ENCODE measurements around the gene ELMO2.

The ELMO2 gene

DNA sequence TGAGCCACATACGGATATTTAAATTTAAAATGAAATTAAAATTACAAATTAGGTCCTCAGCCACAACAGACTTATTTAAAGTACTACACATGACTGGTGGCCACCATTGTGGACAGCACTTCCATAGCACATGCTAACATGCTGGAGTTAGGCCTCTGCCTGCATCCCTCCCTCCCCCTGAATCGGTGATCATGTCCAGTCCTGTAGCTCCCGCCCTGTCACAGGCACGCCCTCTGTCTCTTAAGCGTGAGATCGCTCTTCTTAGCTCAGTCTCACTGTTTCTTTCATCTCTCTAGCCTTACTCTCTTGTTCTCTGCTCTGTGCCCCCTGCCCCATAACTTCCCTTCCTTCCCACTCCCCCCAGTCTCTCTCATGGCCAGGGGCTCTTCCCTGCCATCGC, 28.9 kb downstream of the ELMO2 start:
- no peak for DNase-seq (ENCODE audit: low read depth, low spot score)
- no peaks in the 10 kb centered on the region for H3K4me1 ChIP-seq (ENCODE audit: insufficient read depth, insufficient read length)
- no peaks in the 10 kb centered on the region for H3K27me3 ChIP-seq (ENCODE audit: insufficient read depth, insufficient read length)
- H3K9ac ChIP-seq (ENCODE audit: insufficient read length, low read depth), result no peak overlapping the region
- TF ChIP-seq SUZ12 (IDR thresholded peaks at IDR 0.05; ENCODE audit: extremely low read depth, insufficient read depth, insufficient read length), result no peak
- no peak for TF ChIP-seq YY1 (IDR thresholded peaks at IDR 0.05; ENCODE audit: insufficient read depth, insufficient read length)
- no peak for TF ChIP-seq ZNF274 (IDR thresholded peaks at IDR 0.05; ENCODE audit: low read depth, low read length)
- no peak overlapping the region for H3K4me3 ChIP-seq (ENCODE audit: insufficient read length, low read depth)
- H3K9me3 ChIP-seq (ENCODE audit: insufficient read depth, low read length), result no peaks in the 10 kb centered on the region
- peaks cover 93% of the 10 kb centered on the region for H3K36me3 ChIP-seq (ENCODE audit: insufficient read depth, insufficient read length, low read length)

- no peaks in the 10 kb centered on the region for H3K9me3 ChIP-seq (ENCODE audit: insufficient read depth, low read length)
- TF ChIP-seq SUZ12 (IDR thresholded peaks at IDR 0.05; ENCODE audit: extremely low read depth, insufficient read depth, insufficient read length), result no peak
- TF ChIP-seq ZNF274 (IDR thresholded peaks at IDR 0.05; ENCODE audit: low read depth, low read length), result no peak
- no peak for TF ChIP-seq YY1 (IDR thresholded peaks at IDR 0.05; ENCODE audit: insufficient read depth, insufficient read length)
- H3K9ac ChIP-seq (ENCODE audit: insufficient read length, low read depth), result no peak overlapping the region
- H3K4me3 ChIP-seq (ENCODE audit: insufficient read length, low read depth), result no peak overlapping the region
- H3K4me1 ChIP-seq (ENCODE audit: insufficient read depth, insufficient read length), result no peaks in the 10 kb centered on the region
- DNase-seq (ENCODE audit: low read depth, low spot score), result no peak
- H3K36me3 ChIP-seq (ENCODE audit: insufficient read depth, insufficient read length, low read length), result peaks cover 95% of the 10 kb centered on the region
- H3K27me3 ChIP-seq (ENCODE audit: insufficient read depth, insufficient read length), result no peaks in the 10 kb centered on the region
Measured at GRCh38 chr20:46376196-46376785, 30.1 kb downstream of the ELMO2 start.

GRCh38 chr20:46375771-46376170, 30.6 kb downstream of the ELMO2 start:
- Histone ChIP-seq H3K4me3 (ENCODE audit: insufficient read length, low read depth) (no peak overlapping the region), H3K4me1 (ENCODE audit: insufficient read depth, insufficient read length) (no peaks in the 10 kb centered on the region), H3K9me3 (ENCODE audit: insufficient read depth, low read length) (no peaks in the 10 kb centered on the region), H3K36me3 (ENCODE audit: insufficient read depth, insufficient read length, low read length) (peaks cover 97% of the 10 kb centered on the region), H3K9ac (ENCODE audit: insufficient read length, low read depth) (no peak overlapping the region), H3K27me3 (ENCODE audit: insufficient read depth, insufficient read length) (no peaks in the 10 kb centered on the region)
- TF ChIP-seq YY1 (IDR thresholded peaks at IDR 0.05; ENCODE audit: insufficient read depth, insufficient read length) (no peak), SUZ12 (IDR thresholded peaks at IDR 0.05; ENCODE audit: extremely low read depth, insufficient read depth, insufficient read length) (no peak), ZNF274 (IDR thresholded peaks at IDR 0.05; ENCODE audit: low read depth, low read length) (no peak)
- DNase-seq (ENCODE audit: low read depth, low spot score), result no peak

DNA sequence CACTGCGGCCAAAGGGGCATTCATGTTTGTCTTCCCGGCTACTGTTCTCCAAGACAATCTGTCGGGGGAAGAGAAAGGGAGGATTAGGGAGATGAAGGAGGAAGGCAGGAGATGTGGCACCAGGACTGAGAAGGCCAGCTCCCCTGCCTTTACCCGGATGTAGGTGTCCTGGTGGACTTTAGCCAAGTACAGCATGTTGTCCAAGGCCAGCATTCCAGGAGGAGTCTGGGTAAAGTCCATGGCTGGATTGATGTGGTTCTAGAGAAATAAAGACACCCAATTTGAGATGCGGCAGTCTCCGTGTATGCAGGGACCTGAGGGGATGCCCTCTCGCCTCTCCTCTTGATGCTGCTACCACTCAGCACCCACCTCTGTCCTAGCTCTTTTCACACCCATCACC, 32.0 kb downstream of the ELMO2 start:
- no peak for DNase-seq (ENCODE audit: low read depth, low spot score)
- no peaks in the 10 kb centered on the region for H3K27me3 ChIP-seq (ENCODE audit: insufficient read depth, insufficient read length)
- peaks cover 94% of the 10 kb centered on the region for H3K36me3 ChIP-seq (ENCODE audit: insufficient read depth, insufficient read length, low read length)
- H3K9ac ChIP-seq (ENCODE audit: insufficient read length, low read depth), result no peak overlapping the region
- H3K4me1 ChIP-seq (ENCODE audit: insufficient read depth, insufficient read length), result no peaks in the 10 kb centered on the region
- no peak for TF ChIP-seq SUZ12 (IDR thresholded peaks at IDR 0.05; ENCODE audit: extremely low read depth, insufficient read depth, insufficient read length)
- no peak for TF ChIP-seq ZNF274 (IDR thresholded peaks at IDR 0.05; ENCODE audit: low read depth, low read length)
- TF ChIP-seq YY1 (IDR thresholded peaks at IDR 0.05; ENCODE audit: insufficient read depth, insufficient read length), result no peak
- H3K4me3 ChIP-seq (ENCODE audit: insufficient read length, low read depth), result no peak overlapping the region
- H3K9me3 ChIP-seq (ENCODE audit: insufficient read depth, low read length), result no peaks in the 10 kb centered on the region

GRCh38 chr20:46371656-46372055, 34.8 kb downstream of the ELMO2 start:
- Histone ChIP-seq H3K9ac (ENCODE audit: insufficient read length, low read depth) (no peak overlapping the region), H3K27me3 (ENCODE audit: insufficient read depth, insufficient read length) (no peaks in the 10 kb centered on the region), H3K4me3 (ENCODE audit: insufficient read length, low read depth) (no peak overlapping the region), H3K4me1 (ENCODE audit: insufficient read depth, insufficient read length) (no peaks in the 10 kb centered on the region), H3K9me3 (ENCODE audit: insufficient read depth, low read length) (no peaks in the 10 kb centered on the region), H3K36me3 (ENCODE audit: insufficient read depth, insufficient read length, low read length) (peaks cover 96% of the 10 kb centered on the region)
- TF ChIP-seq YY1 (IDR thresholded peaks at IDR 0.05; ENCODE audit: insufficient read depth, insufficient read length) (no peak), SUZ12 (IDR thresholded peaks at IDR 0.05; ENCODE audit: extremely low read depth, insufficient read depth, insufficient read length) (no peak), ZNF274 (IDR thresholded peaks at IDR 0.05; ENCODE audit: low read depth, low read length) (no peak)
- no peak for DNase-seq (ENCODE audit: low read depth, low spot score)

DNA sequence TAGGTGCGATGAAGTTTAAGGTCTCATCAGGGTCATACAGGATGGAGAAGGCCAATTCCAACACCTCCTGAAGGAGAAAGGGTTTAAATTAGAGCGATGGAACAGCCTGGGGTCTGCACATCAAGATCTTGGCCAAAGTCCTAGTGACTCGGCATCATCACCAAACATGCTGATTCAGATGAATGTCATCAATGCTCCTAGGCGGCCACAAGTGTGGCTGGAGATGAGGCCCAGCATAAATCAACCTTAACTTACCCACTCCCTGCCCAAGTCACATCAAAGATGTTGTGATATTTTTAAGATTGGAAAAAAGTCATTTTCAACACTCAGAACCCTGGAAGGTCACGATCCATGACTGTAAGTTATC, 37.5 kb downstream of the ELMO2 start:
- DNase-seq (ENCODE audit: low read depth, low spot score), result no peak
- Histone ChIP-seq H3K9ac (ENCODE audit: insufficient read length, low read depth) (no peak overlapping the region), H3K4me3 (ENCODE audit: insufficient read length, low read depth) (no peak overlapping the region), H3K27me3 (ENCODE audit: insufficient read depth, insufficient read length) (no peaks in the 10 kb centered on the region), H3K4me1 (ENCODE audit: insufficient read depth, insufficient read length) (no peaks in the 10 kb centered on the region), H3K36me3 (ENCODE audit: insufficient read depth, insufficient read length, low read length) (peaks cover 83% of the 10 kb centered on the region), H3K9me3 (ENCODE audit: insufficient read depth, low read length) (no peaks in the 10 kb centered on the region)
- no peak for TF ChIP-seq ZNF274 (IDR thresholded peaks at IDR 0.05; ENCODE audit: low read depth, low read length)
- no peak for TF ChIP-seq YY1 (IDR thresholded peaks at IDR 0.05; ENCODE audit: insufficient read depth, insufficient read length)
- no peak for TF ChIP-seq SUZ12 (IDR thresholded peaks at IDR 0.05; ENCODE audit: extremely low read depth, insufficient read depth, insufficient read length)

DNA sequence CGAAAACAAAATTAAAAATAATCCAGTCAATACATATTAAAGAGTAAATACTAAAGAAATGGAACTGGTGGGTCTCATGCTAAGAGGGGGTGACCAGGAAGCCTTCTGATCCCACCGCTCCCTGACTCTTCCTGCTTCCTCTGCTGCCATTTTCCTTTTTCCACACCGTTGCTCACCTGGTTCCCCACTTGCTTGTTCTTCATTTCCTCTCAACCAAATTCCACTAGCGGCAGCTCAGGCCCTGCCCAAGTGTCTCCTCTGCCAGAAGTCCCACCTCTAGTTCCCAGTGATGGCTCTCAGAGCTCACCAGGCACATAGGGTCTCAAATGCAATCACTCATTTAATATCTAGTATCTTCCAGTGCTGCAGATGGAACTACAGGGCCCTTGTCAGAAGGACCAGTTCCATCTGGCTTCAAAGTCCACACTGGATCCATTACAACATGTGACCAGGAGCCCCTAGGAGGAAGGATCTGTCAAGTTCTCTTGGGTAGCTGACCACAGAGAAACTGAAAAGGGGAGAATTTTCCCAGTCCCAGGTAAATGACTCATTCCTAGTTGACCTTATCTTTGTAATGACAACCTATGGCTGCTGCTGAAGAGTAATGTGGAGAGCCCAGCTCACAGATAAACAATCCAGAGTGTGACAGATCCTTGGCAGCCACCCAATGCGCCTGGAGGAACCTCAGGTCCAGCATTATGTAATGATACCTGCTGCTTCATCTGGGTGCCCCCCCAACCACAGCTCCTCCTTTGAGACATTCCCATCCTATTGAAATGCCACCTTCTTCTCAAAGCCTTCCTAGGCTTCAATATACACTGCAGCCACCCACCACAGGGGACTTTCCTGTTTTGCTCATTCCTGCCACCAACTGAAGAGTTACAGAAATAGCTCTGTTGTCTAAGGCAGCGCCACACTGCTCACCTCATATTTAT, 38.2 kb downstream of the ELMO2 start:
- no peak for DNase-seq (ENCODE audit: low read depth, low spot score)
- H3K36me3 ChIP-seq (ENCODE audit: insufficient read depth, insufficient read length, low read length), result peaks cover 76% of the 10 kb centered on the region
- H3K4me1 ChIP-seq (ENCODE audit: insufficient read depth, insufficient read length), result no peaks in the 10 kb centered on the region

More for the DNA sequence above, 38.2 kb downstream of the ELMO2 start:
- no peaks in the 10 kb centered on the region for H3K9me3 ChIP-seq (ENCODE audit: insufficient read depth, low read length)
- H3K27me3 ChIP-seq (ENCODE audit: insufficient read depth, insufficient read length), result no peaks in the 10 kb centered on the region
- no peak overlapping the region for H3K4me3 ChIP-seq (ENCODE audit: insufficient read length, low read depth)
- no peak overlapping the region for H3K9ac ChIP-seq (ENCODE audit: insufficient read length, low read depth)
- TF ChIP-seq SUZ12 (IDR thresholded peaks at IDR 0.05; ENCODE audit: extremely low read depth, insufficient read depth, insufficient read length), result no peak
